ENCODE data around the gene CAPN15. TPM values are rescaled to one million over a fixed set of nuclear protein-coding genes. Genes with fewer than 3 reads are reported as not detected.

CAPN15 gene
- total RNA-seq, 4 donors from 2014 or later = 50.3 to 249 (median 167) TPM

GRCh38 chr16:588889-589657, 61.6 kb downstream of the CAPN15 start:
- Histone ChIP-seq H3K9me3 (no peaks in the 10 kb centered on the region), H3K4me3 (peak overlapping the region; percentile 56 to 96 (median 82))

GRCh38 chr16:589658-590187, 62.2 kb downstream of the CAPN15 start, which contains the start of gene RAB40C:
Gene RAB40C (plus strand): TSS chr16:590066. CDS start chr16:590292, 226 bp downstream.
- H3K27me3 ChIP-seq = no peaks in the 10 kb centered on the region
- TF ChIP-seq POLR2A (IDR thresholded peaks at IDR 0.05) = no peak
- peak in 1 of 6 experiments; percentile 26 for TF ChIP-seq CTCF (IDR thresholded peaks at IDR 0.05)
- H3K4me1 ChIP-seq = peaks cover 12 to 49% (median 20%) of the 10 kb centered on the region in 4 donors
- peak; percentile 99 for DNase-seq
- H3K4me3 ChIP-seq = peak within 1 kb of the TSS; percentile 92 to 96 (median 94)
- H3K36me3 ChIP-seq = no peaks in the 10 kb centered on the region
- H3K9me3 ChIP-seq = no peaks in the 10 kb centered on the region
- H3K27ac ChIP-seq = peak within 1 kb of the TSS; percentile 96 to 99 (median 98)

More at GRCh38 chr16:588889-589657, 61.6 kb downstream of the CAPN15 start:
- DNase-seq = peak; percentile 99
- H3K4me1 ChIP-seq = peaks cover 12 to 42% (median 20%) of the 10 kb centered on the region in 4 donors
- TF ChIP-seq POLR2A (IDR thresholded peaks at IDR 0.05) (peak; percentile 92 to 97), CTCF (IDR thresholded peaks at IDR 0.05) (peak in 2 of 6 experiments; percentile 2 to 11)
- no peaks in the 10 kb centered on the region for H3K36me3 ChIP-seq
- H3K27me3 ChIP-seq = no peaks in the 10 kb centered on the region
- H3K27ac ChIP-seq = peak overlapping the region; percentile 96 to 99 (median 98)

GRCh38 chr16:590188-590814, 62.8 kb downstream of the CAPN15 start:
- Histone ChIP-seq H3K4me1 (peaks cover 12 to 55% (median 20%) of the 10 kb centered on the region in 4 donors), H3K36me3 (no peaks in the 10 kb centered on the region), H3K27ac (peak overlapping the region; percentile 81 to 99 (median 86)), H3K9me3 (no peaks in the 10 kb centered on the region), H3K4me3 (peak overlapping the region; percentile 92 to 96 (median 94)), H3K27me3 (no peaks in the 10 kb centered on the region)
- TF ChIP-seq POLR2A (IDR thresholded peaks at IDR 0.05) (peak; percentile 53 to 87), CTCF (IDR thresholded peaks at IDR 0.05) (peak in 3 of 6 experiments; percentile 20 to 25 (median 21))
- no peak for DNase-seq

GRCh38 chr16:590815-591200, 63.3 kb downstream of the CAPN15 start:
- TF ChIP-seq CTCF (IDR thresholded peaks at IDR 0.05) (no peak), POLR2A (IDR thresholded peaks at IDR 0.05) (no peak)
- no peaks in the 10 kb centered on the region for H3K9me3 ChIP-seq
- H3K4me1 ChIP-seq = peaks cover 12 to 57% (median 20%) of the 10 kb centered on the region in 4 donors
- H3K27ac ChIP-seq = peak overlapping the region; percentile 81 to 99 (median 86)
- DNase-seq = no peak
- peak overlapping the region; percentile 92 to 96 (median 94) for H3K4me3 ChIP-seq
- H3K27me3 ChIP-seq = no peaks in the 10 kb centered on the region
- no peaks in the 10 kb centered on the region for H3K36me3 ChIP-seq

GRCh38 chr16:591231-591630, 63.7 kb downstream of the CAPN15 start:
- H3K36me3 ChIP-seq = peaks cover 0 to under 1% (median 0%) of the 10 kb centered on the region in 3 donors
- TF ChIP-seq POLR2A (IDR thresholded peaks at IDR 0.05) (no peak), CTCF (IDR thresholded peaks at IDR 0.05) (no peak)
- no peak for DNase-seq
- peak overlapping the region in 2 of 4 donors; percentile 90 to 99 for H3K27ac ChIP-seq
- H3K9me3 ChIP-seq = no peaks in the 10 kb centered on the region
- H3K27me3 ChIP-seq = no peaks in the 10 kb centered on the region
- peak overlapping the region in 3 of 4 donors; percentile 92 to 94 (median 94) for H3K4me3 ChIP-seq
- peaks cover 12 to 57% (median 20%) of the 10 kb centered on the region in 4 donors for H3K4me1 ChIP-seq

Data from Peyer's patch (tissue), 4 donors.